Hematopoietic multipotent progenitor cell treated with erythropoietin and hydrocortisone succinate and interleukin-3 and kit ligand, for 8 days (in vitro differentiated cells): ENCODE measurements around the gene SLC8A1.

Experiments
- DNase-seq: peaks from one replicate; pipeline ENCODE4 v3.0.0-alpha.2; 2015

Gene SLC8A1

DNA sequence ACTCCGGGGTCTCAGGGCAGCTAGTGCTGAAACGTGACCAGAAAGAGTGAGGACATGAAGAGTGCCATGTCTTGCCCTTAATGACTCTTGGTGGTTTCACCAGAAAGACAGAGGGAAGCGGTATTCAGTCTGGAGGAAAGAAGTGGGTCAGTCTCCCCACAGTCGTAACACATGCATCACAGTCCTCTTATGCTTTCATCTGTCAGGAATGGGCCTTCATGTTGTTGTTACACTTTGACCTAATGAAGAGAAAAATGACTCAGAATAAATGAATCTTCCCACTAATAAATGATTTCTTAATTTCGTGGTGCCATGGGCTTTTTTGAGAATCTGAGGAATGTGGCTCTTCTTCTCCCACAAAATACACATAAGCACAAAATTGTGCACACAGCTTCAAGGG, 103.2 kb downstream of the SLC8A1 start:
- DNase-seq, result no peak

GRCh38 chr2:40348038-40348437, 103.9 kb downstream of the SLC8A1 start:
- DNase-seq, result no peak

GRCh38 chr2:40346535-40347354, 105.1 kb downstream of the SLC8A1 start:
- no peak for DNase-seq

- no peak for DNase-seq
Measured at GRCh38 chr2:40344364-40344763, 107.5 kb downstream of the SLC8A1 start.

GRCh38 chr2:40343902-40344301, 108.0 kb downstream of the SLC8A1 start:
- no peak for DNase-seq

DNA sequence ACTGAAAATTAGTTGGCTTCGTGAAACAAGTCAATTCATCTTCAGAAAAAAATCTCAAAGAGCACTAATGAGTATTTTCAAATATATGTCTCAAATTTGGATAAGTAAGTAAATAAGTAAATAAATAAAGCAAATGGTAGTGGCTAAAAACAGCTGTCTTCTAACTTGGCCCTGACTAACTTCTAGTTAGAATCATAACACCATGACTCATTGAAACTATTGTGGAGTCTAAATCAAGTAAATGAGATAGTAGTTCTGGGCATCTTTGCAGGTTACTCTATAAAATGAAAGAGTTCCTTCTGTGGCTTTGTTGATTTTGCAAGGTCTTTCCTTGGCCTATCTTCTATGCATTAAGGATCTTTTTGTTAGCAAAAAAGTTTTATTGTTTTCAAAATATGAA, 110.7 kb downstream of the SLC8A1 start:
- no peak for DNase-seq

- no peak for DNase-seq
Measured at GRCh38 chr2:40339026-40339425, 112.9 kb downstream of the SLC8A1 start.

DNA sequence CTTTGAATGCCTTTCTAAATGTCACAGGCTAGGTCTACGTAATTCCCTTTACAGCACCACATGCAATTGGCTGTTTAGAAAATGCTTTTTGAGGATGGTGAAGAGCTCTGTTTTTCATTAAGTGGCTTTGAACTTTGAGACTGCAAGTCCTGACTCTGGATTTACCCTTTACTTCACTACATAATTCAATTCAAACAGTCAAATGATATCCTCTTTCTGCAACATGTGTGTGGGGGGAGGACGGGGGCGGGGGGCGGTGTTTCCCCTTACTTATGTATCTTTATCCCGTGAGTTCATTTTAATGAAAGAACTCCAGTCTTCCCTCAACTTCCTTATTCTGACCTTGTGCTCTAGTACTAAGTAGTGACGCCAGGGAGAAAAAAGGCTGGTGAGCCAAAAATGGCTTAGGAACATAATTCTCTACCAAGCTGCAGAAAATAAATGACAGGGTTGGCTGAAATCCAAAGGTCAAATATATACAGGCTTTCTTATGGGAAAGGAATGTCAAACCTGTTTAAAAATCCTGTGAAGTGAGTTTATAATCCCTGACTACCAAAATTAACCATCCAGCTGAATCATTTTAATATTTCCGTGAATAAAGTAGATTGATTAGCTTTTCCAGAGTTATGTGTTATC, 119.6 kb downstream of the SLC8A1 start:
- no peak for DNase-seq

GRCh38 chr2:40330096-40330495, 121.8 kb downstream of the SLC8A1 start:
- DNase-seq, result no peak

GRCh38 chr2:40329739-40330030, 122.2 kb downstream of the SLC8A1 start:
- DNase-seq, result no peak

GRCh38 chr2:40325116-40325515, 126.8 kb downstream of the SLC8A1 start:
- no peak for DNase-seq

DNA sequence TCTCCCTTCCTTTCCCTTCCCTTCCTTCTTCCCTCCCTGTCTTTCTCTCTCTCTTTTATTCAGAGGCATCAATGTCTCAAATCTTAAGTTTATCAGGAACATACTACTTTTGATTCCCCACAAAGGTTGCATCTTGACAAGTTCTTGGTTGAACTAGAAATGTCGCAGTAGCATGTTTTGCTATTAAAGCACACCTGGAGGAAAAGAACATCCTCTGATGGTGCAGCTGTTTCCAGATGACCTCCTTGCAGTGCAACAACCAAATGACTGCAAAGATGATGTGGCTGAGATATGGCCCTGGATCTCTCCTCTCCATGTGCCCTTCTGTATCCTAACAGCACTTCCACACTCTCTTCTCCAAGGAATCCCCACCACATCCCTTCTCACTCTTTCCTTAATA, 127.2 kb downstream of the SLC8A1 start:
- no peak for DNase-seq

DNA sequence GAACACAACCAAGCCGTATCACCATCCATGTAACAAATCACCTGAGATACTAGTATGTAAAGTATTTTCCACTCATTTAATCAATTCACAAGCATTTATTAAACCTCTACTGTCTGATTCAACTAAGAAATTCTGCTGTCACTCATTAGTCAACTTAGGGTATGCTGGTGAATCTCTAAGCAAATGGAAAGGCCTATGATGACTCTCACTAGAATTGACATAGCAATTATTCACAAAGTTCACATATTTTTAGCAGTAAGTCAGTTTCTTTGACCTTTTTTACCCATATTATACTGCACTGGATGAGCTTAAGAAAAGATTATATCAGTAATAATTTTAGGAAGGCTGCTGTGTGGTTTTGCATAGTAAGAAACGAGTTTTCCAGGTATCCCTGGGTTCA, 130.1 kb downstream of the SLC8A1 start:
- DNase-seq, result no peak

GRCh38 chr2:40321016-40321623, 130.8 kb downstream of the SLC8A1 start:
- DNase-seq, result no peak

DNA sequence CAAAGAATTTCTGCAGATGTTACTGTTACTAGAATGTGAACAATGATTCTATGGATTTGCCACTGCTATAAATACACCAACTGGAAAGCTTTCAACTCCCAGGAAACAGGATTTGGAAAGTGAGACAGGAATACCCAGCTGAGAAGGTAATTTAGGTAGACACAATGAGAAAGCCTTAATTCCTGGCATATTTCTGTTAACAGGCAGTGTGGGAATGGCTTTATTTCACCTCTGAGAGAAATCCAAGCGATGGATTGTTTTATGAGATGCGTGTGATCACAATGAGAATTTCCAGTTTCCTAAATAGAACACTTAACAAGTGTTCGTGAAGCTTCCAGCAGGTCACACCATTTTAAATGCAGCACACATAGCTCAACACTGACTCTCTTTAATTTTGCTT, 133.0 kb downstream of the SLC8A1 start:
- no peak for DNase-seq

DNA sequence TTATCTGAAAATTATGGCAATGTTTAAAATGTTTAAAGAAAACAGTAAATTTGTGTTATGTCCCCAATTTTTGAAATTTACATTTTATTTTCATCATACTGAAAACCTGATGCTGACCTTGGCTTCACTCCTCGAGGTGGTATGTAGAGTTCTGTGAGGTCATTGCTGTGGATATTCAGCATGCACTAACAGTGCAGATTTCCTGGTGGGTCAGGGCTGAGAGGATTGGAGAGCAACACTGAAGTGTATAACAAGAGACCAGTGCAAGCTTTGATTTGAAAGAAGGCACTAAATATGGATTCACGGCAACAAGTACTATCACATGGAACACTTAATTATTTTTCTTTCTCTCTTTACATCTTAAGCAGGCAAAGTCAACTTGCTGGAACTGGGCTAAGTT, 134.1 kb downstream of the SLC8A1 start:
- no peak for DNase-seq

- DNase-seq, result no peak
Measured at GRCh38 chr2:40317046-40317445, 134.8 kb downstream of the SLC8A1 start.

- no peak for DNase-seq
Measured at GRCh38 chr2:40316620-40317019, 135.3 kb downstream of the SLC8A1 start.

- no peak for DNase-seq
Measured at GRCh38 chr2:40315683-40316082, 136.2 kb downstream of the SLC8A1 start.

- no peak for DNase-seq
Measured at GRCh38 chr2:40311026-40311425, 140.9 kb downstream of the SLC8A1 start.

- no peak for DNase-seq
Measured at GRCh38 chr2:40310303-40310702, 141.6 kb downstream of the SLC8A1 start.

GRCh38 chr2:40304340-40304739, 147.6 kb downstream of the SLC8A1 start:
- DNase-seq, result no peak

DNA sequence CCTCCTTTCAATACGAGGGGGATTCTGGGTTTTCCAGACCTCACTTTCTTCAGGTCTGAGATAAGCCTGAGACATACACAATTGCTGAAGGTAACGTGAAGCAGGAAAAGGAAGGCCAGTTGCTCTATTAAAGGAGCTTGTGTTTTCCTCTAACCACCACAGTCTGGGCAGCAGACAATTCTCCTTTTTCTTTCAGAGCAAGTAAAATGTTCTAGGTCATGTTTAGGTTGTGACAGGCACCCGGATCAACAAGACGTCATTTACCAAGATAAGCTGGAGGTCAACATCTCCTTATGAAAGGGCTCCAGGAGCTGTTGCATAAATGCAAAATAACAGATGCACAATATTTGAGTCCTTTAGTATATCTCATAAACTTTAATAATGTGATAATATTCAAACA, 148.1 kb downstream of the SLC8A1 start:
- no peak for DNase-seq

- DNase-seq, result no peak
Measured at GRCh38 chr2:40302751-40303325, 149.1 kb downstream of the SLC8A1 start.
